Astrocyte of the cerebellum (primary cell): ENCODE results near the gene NFATC2.

Experiments
- DNase-seq: peaks from one replicate; pipeline ENCODE4 v3.0.0-alpha.2; 2011; ENCODE audit warnings: low read depth
- H3K4me3 ChIP-seq: 2 replicates; pipeline ENCODE4 v1.5.1; 2011; ENCODE audit warnings: mild to moderate bottlenecking, low read depth, low read length, moderate library complexity
- CTCF ChIP-seq: IDR thresholded peaks from 2 replicates; pipeline ENCODE4 v1.5.1; 2012; ENCODE audit warnings: low read length, low read depth, moderate library complexity, mild to moderate bottlenecking; ENCODE audit errors: missing control alignments
- in situ Hi-C: cut with HindIII; loops from 2 replicates; pipeline ENCODE4 v1.10.0; 2017; ENCODE audit warnings: low sequenced_read_pairs

NFATC2 gene

GRCh38 chr20:51432251-51432784, 110.2 kb downstream of the NFATC2 start:
- no peak overlapping the region for H3K4me3 ChIP-seq
- no peak for TF ChIP-seq CTCF
- no peak for DNase-seq
- in situ Hi-C loops, result no loop called here

- in situ Hi-C loops, result no loop called here
- no peak overlapping the region for H3K4me3 ChIP-seq
- no peak for TF ChIP-seq CTCF
- DNase-seq, result no peak
Measured at GRCh38 chr20:51431321-51431720, 111.2 kb downstream of the NFATC2 start.

- no peak overlapping the region for H3K4me3 ChIP-seq
- TF ChIP-seq CTCF, result no peak
- in situ Hi-C loops, result no loop called here
- no peak for DNase-seq
Measured at GRCh38 chr20:51430198-51430950, 112.1 kb downstream of the NFATC2 start.

- H3K4me3 ChIP-seq, result no peak overlapping the region
- in situ Hi-C loops, result no loop called here
- DNase-seq, result no peak
- TF ChIP-seq CTCF, result no peak
Measured at GRCh38 chr20:51429696-51430095, 112.8 kb downstream of the NFATC2 start.

GRCh38 chr20:51429144-51429482, 113.4 kb downstream of the NFATC2 start:
- in situ Hi-C loops, result no loop called here
- no peak for DNase-seq
- no peak for TF ChIP-seq CTCF
- H3K4me3 ChIP-seq, result no peak overlapping the region

- no peak for DNase-seq
Measured at GRCh38 chr20:51428401-51429143, 113.9 kb downstream of the NFATC2 start.

More at GRCh38 chr20:51428401-51429143, 113.9 kb downstream of the NFATC2 start:
- in situ Hi-C loops, result no loop called here
- H3K4me3 ChIP-seq, result no peak overlapping the region
- TF ChIP-seq CTCF, result no peak
